HG03159 (cell line): ENCODE data around the gene TMEM143.

Experiments used
- ATAC-seq: cut with Tn5 transposase; IDR thresholded peaks from one replicate; pipeline ENCODE4 v1.9.1; 2021; ENCODE audit warnings: mild to moderate bottlenecking, moderate library complexity; ENCODE audit not compliant: unreplicated experiment

The TMEM143 gene

DNA sequence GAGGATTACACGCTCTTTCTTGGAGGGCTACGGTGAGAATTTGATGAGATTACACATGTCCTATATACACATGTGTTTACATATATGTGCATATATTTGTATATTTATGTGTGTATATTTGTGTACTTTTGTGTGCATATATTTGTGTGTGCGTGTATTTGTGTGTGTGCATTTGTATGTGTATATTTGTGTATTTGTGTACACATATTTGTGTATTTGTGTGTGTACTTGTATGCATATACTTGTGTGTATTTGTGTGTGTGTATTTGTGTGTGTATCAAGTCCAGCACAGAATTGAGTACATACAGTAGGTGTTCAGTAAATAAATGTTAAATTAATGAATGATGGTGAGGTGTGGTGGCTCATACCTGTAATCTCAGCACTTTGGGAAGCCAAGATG, 1.8 kb downstream of the TMEM143 start:
- ATAC-seq: no peak

DNA sequence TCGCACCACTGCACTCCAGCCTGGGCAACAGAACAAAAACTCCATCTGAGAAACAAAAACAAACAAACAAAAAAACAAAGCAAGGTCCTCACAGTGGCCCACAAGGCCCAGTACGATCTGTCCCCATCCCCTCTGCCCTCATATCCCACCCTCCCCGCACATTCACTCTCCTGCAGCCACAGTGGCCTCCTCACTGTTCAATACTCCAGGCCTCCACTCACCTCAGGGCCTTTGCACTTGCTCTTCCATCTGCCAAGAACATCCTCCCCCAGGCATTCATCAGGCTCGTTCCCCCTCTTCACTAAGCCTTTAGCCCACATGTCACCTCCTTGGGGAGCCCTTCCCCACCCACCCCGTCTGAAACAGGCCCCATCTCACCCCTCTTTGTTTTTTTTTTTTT, 4.6 kb downstream of the TMEM143 start:
- ATAC-seq: no peak

DNA sequence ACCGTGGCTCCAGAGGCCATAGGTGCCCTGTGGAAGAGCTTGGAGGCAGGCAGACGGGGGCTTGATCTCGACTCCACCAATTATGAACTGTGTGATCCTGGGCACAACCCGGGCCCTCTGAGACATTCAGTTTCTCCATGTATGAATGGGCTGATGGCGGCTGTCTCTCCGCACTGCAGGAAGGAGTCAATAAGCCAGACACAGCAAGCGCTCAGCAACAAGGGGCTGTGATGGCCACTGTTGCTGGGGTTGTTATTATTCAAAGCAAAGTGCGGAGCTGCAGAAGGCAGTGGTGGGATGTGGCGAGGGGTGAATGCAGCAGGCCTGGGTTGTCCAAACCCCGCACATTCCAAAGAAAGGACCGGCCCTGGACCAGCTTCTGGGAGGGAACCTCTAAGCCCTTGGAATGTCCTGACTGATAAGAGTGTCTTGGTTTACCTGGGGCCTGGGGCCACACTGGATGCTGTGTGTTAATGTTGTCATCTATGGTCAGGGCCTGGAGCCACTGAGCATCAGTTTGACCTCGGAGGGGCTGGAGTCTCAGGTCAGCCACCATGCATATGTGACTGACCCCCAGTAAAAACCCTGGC, 8.3 kb downstream of the TMEM143 start:
- ATAC-seq: no peak

DNA sequence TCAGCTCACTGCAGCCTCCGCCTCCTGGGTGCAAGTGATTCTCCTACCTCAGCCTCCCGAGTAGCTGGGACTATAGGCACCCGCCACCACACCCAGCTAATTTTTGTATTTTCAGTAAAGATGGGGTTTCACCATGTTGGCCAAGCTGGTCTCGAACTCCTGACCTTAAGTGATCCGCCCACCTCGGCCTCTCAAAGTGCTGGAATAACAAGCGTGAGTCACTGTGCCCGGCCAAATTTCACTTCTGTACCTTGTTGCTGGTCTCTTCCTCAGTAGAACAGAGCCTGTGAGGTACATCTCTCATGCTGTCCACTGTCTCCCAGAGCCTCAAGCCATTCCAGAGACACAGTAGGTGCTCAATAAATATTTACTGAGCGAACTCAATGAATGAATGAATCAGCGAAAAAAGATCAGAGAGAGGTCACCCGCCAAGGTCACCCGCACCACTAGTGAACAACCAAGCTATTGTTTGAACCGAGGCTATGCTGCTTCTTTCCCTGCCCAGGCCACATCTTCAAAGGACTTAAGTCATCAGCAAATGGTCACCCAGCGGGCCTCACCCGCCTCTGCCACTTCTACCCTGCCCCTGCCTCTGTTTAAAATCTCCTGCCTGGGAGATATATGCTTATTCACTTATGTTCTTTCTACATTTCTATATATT, 9.3 kb downstream of the TMEM143 start:
- no peak for ATAC-seq

DNA sequence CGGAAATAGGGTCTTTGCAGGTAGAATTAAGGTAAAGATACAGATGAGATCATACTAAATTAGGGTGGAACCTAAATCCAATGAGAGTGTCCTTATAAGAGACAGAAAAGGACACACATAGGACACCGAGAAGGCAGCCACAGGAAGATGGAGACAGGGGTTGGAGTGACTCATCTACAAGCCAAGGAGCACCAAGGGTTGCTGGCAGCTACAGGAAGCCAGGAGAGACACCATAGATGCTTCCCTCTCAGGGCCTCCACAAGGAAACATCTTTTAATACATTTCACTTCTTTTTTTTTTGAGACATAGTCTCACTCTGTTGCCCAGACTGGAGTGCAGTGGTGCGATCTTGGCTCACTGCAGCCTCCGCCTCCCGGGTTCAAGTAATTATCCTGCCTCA, 10.1 kb downstream of the TMEM143 start:
- no peak for ATAC-seq

DNA sequence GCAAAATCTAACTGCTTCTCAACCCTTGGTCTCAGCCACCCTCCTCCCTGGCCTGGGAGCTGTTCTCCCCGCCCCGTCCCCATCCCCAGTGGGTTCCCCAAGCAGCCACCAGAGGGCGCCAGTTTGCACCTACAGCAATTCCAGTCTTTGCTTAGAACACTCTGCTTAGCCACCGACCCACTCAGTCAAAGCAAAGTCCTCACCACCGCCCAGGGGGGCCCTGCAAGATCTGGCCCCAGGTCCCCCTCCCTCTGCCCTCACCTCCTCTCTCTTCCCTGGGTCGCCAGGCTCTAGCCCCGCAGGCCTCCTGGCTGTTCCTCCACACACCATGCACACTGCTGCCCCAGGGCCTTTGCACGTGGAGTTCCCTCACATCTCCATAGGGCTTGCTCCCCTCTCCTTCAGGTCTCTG, 12.4 kb downstream of the TMEM143 start:
- ATAC-seq: no peak

DNA sequence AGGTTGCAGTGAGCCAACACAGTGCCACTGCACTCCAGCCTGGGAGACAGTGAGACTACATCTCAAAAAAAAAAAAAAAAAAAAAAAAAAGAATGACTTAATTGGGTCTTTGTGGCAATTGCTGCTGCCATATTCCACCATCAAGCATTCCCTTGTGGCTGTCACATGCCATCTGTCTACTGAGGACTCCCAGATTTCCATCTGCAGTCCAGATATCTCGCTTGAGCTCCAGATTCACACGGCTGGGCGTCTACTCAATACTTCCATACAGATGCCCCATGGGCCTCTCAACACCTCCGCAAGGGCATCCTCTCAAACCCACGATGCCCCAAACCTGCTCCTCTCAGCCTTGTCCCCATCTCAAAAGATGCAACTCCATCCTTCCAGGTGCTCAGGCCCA, 12.9 kb downstream of the TMEM143 start:
- no peak for ATAC-seq

DNA sequence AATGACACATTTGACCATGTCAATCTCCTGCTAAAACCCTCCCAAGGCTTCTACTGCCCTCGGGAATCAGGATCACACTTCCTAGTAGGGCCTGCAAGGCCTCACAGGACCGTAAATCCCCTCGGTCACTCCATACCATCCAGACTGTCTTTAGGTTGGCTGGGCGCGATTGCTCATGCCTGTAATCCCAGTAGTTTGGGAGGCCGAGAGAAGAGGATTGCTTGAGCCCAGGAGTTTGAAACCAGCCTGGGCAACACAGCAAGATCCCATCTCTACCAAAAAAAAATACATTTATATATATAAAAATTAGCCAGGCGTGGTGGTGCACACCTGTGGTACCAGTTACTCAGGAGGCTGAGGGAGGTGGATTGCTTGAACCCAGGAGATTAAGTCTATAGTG, 15.0 kb downstream of the TMEM143 start:
- no peak for ATAC-seq

DNA sequence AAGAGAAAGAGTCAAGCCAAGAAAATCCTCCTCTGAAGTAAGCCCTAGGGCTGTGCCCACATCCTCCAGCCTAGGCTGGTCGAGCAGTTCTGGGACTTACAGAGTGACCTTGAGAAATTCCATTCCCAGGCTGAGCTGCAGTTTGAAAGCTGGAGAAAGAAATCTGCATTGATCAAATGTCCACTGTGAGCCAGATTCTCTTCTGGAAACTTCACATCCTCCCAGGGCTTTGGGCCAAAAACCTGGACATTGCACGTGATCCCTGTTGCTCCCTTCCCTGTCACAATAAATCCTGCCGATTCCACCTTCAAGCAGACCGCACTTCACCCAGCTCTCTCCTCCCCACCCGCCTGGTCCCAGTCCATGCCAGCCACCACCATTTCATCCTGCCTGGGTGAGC, 15.7 kb downstream of the TMEM143 start:
- no peak for ATAC-seq

DNA sequence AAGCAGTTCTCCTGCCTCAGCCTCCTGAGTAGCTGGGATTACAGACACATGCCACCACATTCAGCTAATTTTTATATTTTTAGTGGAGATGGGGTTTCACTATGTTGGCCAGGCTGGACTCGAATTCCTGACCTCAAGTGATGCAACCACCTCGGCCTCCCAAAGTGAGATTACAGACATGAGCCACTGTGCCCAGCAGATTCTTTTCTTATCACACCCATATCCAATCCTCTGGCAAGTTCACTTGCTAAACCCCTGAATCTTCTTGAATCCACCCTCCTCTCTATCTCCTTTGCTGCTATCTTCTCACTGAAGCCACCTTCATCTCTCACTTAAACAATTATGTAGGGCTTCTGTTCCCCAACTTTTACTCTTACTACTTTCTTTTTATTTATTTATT, 17.5 kb downstream of the TMEM143 start:
- ATAC-seq: no peak

DNA sequence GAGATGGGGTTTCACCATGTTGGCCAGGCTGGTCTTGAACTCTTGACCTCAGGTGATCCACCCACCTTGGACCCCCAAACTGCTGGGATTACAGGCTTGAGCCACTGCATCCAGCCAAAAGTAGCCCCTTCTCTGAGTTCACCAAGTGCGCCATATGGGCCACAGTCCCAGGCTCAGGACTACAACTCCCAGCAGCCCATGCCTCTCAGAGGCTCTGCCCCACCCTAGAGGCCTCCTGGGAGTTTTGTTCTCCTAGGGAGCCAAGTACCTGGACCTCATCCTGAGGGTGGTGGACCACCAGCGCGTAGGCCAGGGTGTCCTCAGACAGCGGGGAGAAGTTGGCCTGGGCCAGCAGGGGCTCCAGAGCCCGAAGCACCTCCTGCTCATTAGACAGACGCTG, 18.8 kb downstream of the TMEM143 start:
- no peak for ATAC-seq

DNA sequence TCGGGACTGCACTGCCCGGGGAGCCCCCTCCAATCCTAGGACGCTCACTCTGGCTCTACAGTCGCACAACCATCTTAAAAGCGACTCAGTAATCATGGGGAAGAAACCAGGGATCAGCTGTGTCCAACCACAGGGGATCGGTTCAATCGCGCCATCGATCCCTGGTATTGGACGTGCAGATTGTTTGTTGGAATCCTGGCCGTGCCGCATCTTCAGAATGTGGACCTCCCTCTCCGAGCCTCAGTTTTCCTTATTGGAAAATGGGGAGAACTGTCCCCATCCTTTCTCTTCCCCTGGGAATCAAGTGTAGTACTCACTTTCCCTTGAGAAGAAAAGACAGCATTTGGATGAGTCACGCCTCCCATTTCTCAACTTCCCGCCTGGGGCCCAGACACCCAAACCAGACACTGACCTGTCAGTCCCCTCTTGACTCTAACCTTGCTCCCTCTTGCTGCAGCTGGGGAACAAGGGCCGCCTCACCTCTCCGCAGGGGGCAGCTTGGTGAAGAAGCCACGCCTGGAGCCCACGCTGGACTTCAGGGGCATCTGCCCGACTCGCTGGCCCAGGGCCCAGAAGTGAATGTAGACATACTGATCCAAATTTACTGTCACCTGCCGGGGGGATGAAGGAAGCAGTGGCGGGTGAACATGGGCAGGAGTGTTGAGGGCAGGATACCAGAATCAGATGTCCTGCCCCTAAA, 20.7 kb downstream of the TMEM143 start:
- ATAC-seq: no peak

DNA sequence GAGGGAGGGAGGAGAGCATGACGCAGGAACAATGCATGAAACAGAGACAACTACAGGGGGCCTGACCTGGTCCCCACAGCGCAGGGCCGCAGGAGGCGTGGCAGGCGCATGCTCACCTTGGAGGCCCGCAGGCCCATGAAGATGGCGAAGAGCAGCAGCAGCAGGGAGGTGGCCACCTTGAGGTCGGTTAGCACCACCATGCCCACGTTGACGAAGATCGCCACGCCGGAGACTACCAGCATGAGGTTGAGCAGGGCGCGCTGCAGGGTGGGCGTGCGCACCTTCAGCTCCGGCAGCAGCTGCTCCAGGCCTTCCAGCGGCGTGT, 21.4 kb downstream of the TMEM143 start:
- no peak for ATAC-seq

DNA sequence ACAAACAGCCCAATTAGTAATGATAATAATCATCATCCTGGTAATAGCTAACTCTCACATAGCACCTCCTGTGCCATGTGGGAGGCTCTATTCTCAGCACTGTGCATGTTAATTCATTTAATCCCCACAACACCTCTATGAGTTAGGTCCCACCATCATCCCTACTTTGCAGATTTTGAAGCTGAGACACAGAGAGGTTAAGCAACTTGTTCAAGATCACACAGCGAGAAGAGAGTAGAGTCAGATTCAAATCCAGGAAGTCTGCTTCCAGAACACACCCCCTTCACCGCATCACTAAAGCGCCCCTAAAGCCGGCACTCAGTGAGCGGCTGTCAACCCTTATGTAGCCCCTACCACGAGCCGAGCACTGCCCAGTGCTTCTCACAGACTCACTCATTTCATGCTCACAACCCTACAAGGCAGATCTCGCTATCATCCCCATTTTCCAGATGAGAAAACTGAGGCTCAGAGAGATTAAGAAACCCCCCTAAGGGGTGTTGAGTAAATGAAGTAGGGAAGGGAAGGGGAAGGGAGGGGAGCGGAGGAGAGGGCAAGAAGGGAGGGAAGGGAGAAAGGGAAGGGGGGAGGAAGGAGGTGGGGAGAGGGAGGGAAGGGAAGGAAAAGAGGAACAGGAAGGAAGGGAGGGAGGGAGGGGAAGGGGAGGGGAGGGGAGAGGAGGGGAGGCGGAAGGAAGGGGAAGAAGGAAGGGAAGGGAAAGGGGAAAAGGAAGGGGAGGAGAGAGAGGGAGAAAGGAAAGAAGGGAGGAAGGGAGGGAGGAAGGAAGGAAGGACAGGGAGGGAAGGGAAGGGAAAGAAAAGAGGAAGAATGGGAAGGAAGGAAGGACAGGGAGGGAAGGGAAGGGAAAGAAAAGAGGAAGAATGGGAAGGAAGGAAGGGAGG, 22.0 kb downstream of the TMEM143 start:
- no peak for ATAC-seq

DNA sequence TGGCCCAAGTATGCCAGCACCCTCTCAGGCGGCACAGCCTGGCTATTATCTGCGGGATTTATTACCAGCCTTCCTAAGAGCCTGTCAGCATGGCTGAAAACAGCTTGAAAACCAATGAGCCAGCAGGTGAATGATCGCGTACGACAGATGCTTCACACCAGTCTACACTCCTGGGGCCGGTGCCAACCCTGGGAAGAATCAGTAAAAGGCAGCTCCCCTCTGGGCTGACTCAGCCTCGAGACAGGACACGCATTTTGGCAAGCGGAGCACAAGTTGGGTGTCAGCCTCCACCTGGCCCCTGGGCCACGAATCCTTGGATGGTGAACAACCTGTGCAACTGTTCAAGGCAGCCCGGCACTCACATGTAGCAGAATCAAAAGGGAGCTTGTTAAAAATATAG, 22.7 kb downstream of the TMEM143 start:
- no peak for ATAC-seq

DNA sequence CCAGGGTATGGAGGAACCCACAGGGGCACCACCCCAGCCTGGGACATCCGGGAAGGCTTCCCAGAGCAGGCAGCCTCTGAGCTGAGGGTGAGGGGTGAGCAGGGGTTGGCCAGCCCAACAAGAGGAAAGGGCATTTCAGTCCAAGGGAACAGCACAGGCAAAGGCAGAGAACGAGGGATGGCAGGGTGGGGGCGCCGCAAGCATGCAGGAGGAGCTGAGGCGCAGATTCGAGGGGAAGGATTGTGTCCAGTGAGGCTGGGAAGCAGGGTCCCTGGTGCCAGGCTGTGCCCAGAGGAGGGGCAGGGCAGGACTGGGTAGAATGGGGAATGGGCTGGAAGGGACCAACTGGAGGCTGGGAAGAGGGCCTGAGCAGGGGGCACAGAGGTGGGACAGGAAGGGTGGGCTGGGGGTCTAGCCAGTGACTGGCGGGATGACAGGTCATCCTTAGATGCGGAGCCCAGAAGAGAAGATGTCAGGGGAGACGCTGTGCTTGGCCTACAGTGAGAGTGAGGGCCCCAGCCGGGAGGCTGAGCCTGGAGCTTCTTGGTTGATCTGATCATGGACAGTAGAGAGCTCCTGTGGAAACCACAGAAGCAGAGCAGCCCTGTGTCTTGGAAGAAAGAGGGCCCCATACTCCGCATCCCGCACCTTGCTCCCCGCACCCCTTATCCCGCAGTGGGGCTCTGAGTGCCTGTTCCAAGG, 24.8 kb downstream of the TMEM143 start:
- no peak for ATAC-seq

DNA sequence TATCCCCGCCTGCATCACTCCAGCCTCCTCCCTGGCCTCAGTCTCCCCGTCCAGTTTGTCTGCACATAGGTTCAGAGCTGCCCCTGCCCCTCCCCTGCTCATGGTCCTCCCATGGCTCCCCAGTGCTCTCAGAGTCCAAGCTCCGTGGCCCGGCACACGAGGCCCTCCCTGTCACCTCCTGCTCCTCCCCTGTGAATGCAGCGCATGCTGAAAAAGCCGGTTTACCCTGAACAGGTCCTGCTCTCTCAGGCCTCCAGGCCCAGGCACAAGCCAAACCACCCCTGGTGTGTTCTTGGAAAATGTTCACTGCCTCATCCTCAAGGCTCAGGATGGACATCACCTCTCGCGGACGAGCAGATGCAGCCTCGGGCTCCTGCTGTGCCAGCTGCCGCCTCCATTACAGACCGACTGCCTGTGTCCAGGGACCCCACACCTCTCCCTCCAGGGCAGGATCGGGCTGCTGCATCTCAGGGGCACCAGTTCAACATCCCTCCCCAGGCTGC, 25.4 kb downstream of the TMEM143 start:
- ATAC-seq: no peak

DNA sequence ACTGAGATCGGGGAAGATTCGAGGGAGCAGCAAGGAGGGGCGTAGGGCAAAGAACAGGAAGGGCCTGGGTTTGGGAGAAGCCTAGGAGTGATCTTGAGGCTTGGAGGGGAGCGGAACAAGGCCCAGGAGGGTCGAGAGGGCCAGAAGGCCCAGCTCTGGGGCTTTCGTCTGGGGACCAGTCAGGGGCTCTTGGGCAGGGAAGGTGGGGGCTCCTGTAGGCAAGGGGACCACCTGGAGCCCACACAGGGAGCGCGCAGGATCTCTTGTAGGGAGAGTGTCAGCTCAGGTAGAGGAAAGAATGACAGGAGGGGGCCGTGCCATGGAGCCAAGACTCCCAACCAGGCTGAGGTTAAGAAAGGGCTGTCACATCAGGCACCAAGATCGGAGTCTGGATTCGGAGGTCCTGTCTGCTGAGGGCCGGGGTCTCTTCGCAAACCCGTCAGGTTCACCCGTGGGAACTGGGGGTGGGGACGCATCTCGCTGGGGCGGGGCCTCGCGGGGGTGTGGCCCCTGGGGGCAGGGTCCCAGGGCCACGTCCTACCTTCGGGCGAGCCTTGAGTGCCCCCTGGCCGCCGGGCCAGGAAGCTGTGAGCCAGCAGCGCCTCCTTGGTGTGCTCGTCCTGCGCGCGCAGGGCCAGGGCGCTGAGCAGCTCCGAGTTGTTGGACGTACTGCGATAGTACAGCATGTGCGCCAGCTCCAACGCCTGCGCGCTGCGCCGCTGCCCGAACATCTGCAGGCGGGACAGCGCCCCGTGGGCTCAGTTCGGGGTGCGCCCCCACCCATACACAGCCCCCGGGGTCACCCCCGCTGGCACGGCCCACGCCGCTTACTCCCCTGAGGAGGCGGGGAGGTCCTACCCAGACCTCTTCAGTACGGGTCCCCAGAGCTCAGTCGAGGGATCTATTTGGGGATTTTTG, 30.0 kb downstream of the TMEM143 start:
- peak; percentile 47 for ATAC-seq

DNA sequence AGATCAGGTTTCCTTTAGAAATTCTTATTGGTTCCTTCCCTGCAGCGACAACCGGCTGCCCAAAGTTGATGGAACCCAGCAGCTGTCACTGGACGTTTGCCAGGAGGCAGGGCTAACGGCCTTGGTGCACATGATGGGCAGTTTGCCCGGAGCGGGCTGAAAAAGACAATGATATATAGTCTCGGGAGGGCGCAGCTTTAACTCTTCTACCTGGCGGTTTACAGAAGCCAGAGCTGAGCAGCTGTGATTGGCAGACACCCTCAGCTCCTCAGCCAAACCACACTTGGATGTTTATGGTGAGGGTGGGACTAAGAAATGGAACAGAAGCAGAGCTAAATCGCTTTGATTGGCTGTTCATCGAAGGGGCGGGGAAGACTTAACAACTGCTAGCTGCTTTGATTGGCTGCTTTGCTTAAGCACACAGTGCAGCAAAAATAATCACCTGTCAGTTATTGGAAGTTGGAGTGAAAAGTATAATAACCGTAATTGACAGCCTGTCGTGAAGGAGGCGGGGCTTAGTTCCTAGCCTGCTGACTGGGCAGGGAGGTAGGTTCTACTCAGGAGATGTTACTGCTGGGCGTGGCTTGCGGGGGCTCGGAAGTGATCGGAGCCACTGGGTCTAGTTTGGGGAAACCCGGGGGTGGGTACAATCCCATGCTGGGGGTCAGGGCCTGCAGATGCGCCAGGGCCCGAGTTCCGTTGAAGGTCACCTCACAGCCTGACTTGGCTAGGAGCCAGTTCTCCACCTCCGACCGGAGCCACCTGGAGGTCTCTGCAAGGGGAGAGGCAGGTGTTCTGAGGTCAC, 30.9 kb downstream of the TMEM143 start:
- ATAC-seq: peak; percentile 60
